Measurements from ENCODE around the gene R3HCC1L. TPM values are rescaled to one million over a fixed set of nuclear protein-coding genes. Genes with fewer than 3 reads are reported as not detected.

The R3HCC1L gene
- total and polyA plus RNA-seq, 10 of the 15 experiments (the other 5 are each of a cell fraction or from before 2014, with no cell fraction given) = 11.3 to 20.3 (median 15.3) TPM

DNA sequence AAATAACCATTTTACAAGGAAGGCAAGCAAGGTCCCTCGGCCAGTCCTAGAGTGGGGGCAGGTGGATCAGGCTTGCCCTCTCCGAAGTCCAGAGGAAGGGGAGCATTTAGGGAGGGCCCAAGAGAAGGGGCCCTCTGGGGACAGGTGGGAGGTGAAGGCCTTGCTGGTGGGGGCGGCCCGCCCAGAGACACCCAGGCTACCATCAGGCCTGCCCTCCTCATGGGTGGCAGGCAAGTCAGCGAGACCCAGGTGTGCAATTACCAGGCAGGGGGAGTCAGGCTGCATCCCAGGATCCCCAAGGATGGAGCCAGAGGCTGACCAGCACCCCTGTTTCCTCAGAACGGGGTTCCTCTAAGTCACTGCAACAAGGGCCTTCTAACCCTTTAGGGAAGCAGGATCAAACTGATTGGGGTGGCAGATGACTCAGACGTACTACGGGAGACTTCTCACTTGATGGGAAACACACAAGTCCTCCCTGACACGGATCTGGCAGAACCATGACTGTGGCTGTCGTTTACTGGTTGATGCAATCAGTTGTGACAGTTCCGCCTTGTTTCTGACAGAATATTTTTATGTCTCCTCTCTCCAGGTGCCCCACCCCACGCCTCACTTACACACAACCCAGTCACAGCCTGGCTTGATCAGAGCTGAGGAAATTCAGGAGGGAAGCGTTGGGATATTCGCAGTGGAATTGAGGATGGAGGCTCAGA is 125.3 kb downstream of the R3HCC1L start:
- 73% methylated on average over 14 of the region's 14 CpGs for WGBS (ENCODE audit: insufficient coverage, insufficient replicate concordance, low lambda C conversion rate, missing lambda C conversion rate)
- RAD21 ChIA-PET (ENCODE audit: unreplicated experiment) = no interaction called here
- H3K4me3 ChIP-seq = no peak overlapping the region

More for the DNA sequence above, 125.3 kb downstream of the R3HCC1L start:
- DNase-seq (ENCODE audit: low read depth, low spot score) (no peak), ATAC-seq (no peak), FAIRE-seq (no peak)
- Histone ChIP-seq H3K27ac (ENCODE audit: control insufficient read depth, insufficient read depth) (no peak overlapping the region), H3K79me2 (ENCODE audit: control insufficient read depth, insufficient read depth, low read length) (no peaks in the 10 kb centered on the region), H2AFZ (ENCODE audit: control insufficient read depth, low read depth, low read length) (no peak overlapping the region), H3K4me2 (ENCODE audit: control insufficient read depth, insufficient read depth) (no peak overlapping the region), H3K9ac (ENCODE audit: control insufficient read depth, insufficient read depth, low read length) (no peak overlapping the region), H3K9me3 (replicated peaks; ENCODE audit: control insufficient read depth, insufficient read depth, low read length) (no peaks in the 10 kb centered on the region), H3K27me3 (replicated peaks in 1 of 2; ENCODE audit: control insufficient read depth in 2 of 2, insufficient read depth in 2 of 2, low read length in 1 of 2) (no peaks in the 10 kb centered on the region), H3K4me1 (ENCODE audit: control insufficient read depth, insufficient read depth, low read length) (no peaks in the 10 kb centered on the region), H4K20me1 (ENCODE audit: control insufficient read depth, insufficient read depth) (no peaks in the 10 kb centered on the region), H3K36me3 (ENCODE audit: control insufficient read depth in 2 of 2, insufficient read depth in 2 of 2, low read length in 1 of 2) (peaks cover 0 to 5% of the 10 kb centered on the region in 2 experiments; a peak in 1 of 4 replicates)
- ChIA-PET SMC1A (ENCODE audit: uncharacterized antibody, unreplicated experiment) (no interaction called here), CTCF (no interaction called here), POLR2A (no interaction called here)
- TF ChIP-seq, protein P1, sequence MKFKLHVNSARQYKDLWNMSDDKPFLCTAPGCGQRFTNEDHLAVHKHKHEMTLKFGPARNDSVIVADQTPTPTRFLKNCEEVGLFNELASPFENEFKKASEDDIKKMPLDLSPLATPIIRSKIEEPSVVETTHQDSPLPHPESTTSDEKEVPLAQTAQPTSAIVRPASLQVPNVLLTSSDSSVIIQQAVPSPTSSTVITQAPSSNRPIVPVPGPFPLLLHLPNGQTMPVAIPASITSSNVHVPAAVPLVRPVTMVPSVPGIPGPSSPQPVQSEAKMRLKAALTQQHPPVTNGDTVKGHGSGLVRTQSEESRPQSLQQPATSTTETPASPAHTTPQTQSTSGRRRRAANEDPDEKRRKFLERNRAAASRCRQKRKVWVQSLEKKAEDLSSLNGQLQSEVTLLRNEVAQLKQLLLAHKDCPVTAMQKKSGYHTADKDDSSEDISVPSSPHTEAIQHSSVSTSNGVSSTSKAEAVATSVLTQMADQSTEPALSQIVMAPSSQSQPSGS (IDR thresholded peaks at IDR 0.05; ENCODE audit: low read length) = no peak
- TF ChIP-seq CHD2 (IDR thresholded peaks at IDR 0.05; ENCODE audit: borderline replicate concordance, low read depth, low read length) (no peak), RCOR1 (conservative IDR thresholded peaks at IDR 0.05; ENCODE audit: low read depth, low read length) (no peak), MTA2 (IDR thresholded peaks at IDR 0.05; ENCODE audit: low read depth) (no peak), SMAD1 (IDR thresholded peaks at IDR 0.05; ENCODE audit: low read depth, partially characterized antibody) (no peak), TCF3 (IDR thresholded peaks at IDR 0.05; ENCODE audit: borderline replicate concordance, insufficient read depth, low read depth, low read length) (no peak), CHD1 (IDR thresholded peaks at IDR 0.05; ENCODE audit: low read depth, low read length) (no peak), BRCA1 (IDR thresholded peaks at IDR 0.05; ENCODE audit: low read depth, low read length) (no peak)
- TF ChIP-seq, protein P2, sequence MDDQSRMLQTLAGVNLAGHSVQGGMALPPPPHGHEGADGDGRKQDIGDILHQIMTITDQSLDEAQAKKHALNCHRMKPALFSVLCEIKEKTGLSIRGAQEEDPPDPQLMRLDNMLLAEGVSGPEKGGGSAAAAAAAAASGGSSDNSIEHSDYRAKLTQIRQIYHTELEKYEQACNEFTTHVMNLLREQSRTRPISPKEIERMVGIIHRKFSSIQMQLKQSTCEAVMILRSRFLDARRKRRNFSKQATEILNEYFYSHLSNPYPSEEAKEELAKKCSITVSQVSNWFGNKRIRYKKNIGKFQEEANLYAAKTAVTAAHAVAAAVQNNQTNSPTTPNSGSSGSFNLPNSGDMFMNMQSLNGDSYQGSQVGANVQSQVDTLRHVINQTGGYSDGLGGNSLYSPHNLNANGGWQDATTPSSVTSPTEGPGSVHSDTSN (IDR thresholded peaks at IDR 0.05; ENCODE audit: insufficient replicate concordance, low read depth, low read length) = no peak
- TF ChIP-seq, protein P3, sequence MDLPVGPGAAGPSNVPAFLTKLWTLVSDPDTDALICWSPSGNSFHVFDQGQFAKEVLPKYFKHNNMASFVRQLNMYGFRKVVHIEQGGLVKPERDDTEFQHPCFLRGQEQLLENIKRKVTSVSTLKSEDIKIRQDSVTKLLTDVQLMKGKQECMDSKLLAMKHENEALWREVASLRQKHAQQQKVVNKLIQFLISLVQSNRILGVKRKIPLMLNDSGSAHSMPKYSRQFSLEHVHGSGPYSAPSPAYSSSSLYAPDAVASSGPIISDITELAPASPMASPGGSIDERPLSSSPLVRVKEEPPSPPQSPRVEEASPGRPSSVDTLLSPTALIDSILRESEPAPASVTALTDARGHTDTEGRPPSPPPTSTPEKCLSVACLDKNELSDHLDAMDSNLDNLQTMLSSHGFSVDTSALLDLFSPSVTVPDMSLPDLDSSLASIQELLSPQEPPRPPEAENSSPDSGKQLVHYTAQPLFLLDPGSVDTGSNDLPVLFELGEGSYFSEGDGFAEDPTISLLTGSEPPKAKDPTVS (IDR thresholded peaks at IDR 0.05; ENCODE audit: low read depth, low read length) = no peak
- TF ChIP-seq, protein P4, sequence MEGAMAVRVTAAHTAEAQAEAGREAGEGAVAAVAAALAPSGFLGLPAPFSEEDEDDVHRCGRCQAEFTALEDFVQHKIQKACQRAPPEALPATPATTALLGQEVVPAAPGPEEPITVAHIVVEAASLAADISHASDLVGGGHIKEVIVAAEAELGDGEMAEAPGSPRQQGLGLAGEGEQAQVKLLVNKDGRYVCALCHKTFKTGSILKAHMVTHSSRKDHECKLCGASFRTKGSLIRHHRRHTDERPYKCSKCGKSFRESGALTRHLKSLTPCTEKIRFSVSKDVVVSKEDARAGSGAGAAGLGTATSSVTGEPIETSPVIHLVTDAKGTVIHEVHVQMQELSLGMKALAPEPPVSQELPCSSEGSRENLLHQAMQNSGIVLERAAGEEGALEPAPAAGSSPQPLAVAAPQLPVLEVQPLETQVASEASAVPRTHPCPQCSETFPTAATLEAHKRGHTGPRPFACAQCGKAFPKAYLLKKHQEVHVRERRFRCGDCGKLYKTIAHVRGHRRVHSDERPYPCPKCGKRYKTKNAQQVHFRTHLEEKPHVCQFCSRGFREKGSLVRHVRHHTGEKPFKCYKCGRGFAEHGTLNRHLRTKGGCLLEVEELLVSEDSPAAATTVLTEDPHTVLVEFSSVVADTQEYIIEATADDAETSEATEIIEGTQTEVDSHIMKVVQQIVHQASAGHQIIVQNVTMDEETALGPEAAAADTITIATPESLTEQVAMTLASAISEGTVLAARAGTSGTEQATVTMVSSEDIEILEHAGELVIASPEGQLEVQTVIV (IDR thresholded peaks at IDR 0.05; ENCODE audit: borderline replicate concordance, partially characterized antibody) = no peak
- intact Hi-C loops (cut with micrococcal nuclease; ENCODE audit: unreplicated experiment) = no loop called here
- no TSS peak for BruUV-seq (replicated peaks)
- in situ Hi-C loops (cut with MboI) = no loop called here
